Measurements from ENCODE around the gene ANKRD6.

DNA sequence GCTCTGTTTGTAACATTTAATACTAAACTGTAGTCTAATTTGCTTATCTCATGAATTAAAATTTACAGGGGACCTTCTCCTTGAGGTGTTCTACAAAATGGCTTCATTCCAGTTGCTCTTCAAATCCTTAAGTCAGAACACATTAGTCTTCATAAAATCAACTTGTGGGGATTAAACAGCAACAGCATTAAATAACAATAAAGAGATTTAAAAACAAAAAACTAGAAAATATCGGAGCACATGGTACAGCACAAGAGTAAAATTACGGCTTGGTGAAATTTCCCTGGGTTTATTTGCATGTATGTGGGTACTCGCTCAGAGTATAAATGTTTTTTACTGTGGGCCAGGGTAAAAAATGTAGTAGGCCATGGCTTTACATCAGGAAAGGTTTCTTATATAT, 32.9 kb upstream of the ANKRD6 start:
- no peak for TF ChIP-seq POLR2A (IDR thresholded peaks at IDR 0.05)
- TF ChIP-seq, protein P1, sequence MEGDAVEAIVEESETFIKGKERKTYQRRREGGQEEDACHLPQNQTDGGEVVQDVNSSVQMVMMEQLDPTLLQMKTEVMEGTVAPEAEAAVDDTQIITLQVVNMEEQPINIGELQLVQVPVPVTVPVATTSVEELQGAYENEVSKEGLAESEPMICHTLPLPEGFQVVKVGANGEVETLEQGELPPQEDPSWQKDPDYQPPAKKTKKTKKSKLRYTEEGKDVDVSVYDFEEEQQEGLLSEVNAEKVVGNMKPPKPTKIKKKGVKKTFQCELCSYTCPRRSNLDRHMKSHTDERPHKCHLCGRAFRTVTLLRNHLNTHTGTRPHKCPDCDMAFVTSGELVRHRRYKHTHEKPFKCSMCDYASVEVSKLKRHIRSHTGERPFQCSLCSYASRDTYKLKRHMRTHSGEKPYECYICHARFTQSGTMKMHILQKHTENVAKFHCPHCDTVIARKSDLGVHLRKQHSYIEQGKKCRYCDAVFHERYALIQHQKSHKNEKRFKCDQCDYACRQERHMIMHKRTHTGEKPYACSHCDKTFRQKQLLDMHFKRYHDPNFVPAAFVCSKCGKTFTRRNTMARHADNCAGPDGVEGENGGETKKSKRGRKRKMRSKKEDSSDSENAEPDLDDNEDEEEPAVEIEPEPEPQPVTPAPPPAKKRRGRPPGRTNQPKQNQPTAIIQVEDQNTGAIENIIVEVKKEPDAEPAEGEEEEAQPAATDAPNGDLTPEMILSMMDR (IDR thresholded peaks at IDR 0.05): no peak
